GM18870 (cell line): ENCODE measurements around the gene SDK2.
"Not testable (repeated sequence)": the region's sequence is repeated elsewhere in the genome, so short reads cannot be mapped to it uniquely, and the experiment has no call there.

Experiments used
- ATAC-seq: cut with Tn5 transposase; IDR thresholded peaks from one replicate; pipeline ENCODE4 v1.9.1; 2021; ENCODE audit warnings: moderate library complexity; ENCODE audit not compliant: unreplicated experiment

Gene SDK2

DNA sequence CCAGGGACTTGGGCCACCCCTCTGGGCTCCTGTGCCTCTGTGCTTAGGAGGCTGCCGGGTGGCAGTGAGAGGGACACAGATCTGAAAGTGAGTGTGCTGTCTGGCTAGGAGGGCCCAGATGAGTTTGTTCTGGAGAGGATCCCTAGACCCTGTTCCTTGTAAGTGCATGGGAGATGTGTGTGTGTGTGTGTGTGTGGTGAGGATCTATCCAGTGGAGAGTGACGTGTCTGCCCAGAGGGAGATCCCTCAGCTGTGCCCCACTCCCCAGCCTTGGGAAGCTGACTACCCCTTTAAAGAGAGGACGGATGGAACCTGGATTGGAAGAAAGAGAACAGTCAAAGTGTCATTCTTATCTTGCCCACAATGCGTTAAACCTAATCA is 306.9 kb downstream of the SDK2 start:
- ATAC-seq: no peak

DNA sequence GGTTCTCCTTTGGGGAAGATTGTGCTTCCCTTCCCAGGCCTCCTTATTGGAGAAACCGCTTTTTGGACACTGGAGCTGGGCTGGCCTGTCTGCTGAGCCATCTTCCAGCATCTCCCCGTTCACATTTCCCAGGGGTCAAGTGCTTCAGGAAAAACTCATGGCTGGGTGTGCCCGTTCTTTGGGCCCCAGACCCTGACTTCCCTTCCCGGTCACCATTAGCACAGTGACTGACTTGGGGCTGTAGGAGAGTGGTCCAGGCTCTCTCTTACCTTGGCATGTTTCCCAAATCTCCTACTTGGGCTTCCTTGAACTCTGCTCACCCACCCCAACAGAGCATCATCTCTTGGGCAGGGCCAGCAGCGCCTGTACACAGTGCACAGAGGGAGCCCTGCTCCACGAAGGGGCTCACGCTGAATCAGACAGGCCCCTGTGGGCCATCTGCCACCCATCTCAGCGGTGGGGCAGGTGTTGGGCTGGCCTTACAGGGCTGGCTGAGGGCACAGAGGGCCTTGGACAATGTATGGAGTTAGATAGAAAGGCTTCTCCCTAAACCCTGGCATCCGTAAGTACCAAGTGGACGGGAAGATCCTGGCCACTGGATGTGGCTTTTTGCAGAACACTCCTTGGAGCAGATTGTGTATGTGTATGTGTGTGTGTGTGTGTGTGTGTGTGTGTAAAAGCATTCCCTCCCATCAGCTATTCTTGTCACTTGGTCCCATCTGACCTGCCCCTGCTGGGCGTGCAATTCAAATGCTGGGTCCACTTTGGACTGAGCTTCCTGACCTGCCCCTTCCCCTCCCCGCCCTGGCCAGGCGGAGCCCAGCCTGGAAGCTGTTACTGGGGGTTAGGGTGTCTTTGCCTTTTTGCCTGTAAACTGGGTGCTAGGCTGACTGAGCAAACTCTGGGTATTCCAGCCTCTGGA is 307.6 kb downstream of the SDK2 start:
- no peak for ATAC-seq

DNA sequence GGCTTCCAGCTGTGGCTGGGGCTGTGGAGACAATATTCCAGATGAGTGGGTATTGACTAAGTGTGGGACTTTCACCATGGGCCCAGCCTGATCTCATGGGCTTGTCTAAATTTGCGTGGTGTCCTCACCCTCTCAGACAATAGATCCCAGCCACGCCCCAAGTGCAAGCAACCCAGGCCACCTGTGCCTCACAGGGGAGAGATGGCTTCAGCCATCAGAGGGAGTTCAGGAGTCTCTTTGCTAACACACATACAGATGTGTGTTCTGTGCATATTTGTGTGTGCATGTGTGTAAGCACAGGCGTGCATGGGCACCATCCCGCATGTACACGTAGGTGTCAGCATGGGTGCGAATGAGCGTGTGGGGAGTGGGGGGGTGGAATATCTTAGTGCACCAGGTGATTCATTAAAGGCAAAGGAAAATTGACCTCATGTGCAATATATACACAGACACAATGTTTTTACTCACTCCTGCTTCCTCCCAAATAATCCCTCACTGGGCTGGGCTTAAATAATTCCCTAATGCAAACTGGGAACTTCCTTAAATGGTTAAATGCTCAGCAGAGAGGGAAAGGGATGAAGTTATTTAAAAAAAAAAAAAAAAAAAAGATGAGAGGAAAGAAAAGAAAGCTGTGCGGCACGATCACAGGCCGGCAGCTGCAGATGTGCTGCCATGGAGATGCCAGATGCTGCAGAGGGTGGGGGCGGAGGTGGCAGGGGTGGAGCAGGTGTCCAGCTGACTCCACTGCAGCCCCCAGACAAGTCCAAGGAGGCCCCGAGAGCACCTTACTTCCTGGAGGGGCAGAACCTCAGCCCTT is 308.4 kb downstream of the SDK2 start:
- ATAC-seq: no peak

DNA sequence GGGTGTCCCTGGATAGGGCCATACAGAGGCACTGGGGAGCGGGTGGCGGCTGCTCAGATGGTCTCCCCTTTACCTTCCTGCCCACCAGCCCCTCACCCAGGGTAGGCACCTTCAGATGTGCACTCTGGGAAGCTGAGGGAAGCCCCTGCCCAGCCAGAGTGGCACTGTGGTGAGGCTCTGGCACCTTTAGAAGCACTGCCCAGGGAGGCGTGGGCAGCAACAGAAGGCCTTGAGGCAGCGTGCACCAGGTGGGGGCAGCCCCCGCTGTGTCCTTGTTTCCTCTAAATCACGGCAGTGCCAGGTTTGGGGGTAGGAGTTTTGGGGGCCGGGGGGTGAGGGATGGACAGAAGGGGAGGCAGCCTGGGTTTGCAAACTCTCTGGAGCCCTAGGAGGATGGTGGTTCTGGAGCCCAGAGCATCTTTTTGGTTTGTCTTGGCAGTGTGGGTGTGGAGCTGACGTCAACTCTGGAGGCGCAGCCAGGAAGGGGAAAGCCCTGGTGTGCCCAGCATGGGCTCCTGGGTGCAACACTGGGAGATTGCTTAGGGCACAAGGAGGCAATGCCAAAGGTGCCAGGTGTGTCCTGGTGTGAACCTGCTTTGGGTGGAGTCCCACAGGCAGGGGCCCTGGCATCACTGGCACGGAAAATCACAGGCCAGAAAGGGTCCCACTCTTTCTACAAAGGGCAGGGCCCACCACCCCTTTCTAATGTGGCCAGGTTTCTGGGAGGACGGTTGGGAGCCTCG is 309.3 kb downstream of the SDK2 start:
- ATAC-seq: no peak

- not testable (repeated sequence) for ATAC-seq
These were observed 310.8 kb downstream of the SDK2 start for GRCh38 chr17:73333445-73333844.

- no peak for ATAC-seq
These were observed 313.2 kb downstream of the SDK2 start for GRCh38 chr17:73331060-73331459.

DNA sequence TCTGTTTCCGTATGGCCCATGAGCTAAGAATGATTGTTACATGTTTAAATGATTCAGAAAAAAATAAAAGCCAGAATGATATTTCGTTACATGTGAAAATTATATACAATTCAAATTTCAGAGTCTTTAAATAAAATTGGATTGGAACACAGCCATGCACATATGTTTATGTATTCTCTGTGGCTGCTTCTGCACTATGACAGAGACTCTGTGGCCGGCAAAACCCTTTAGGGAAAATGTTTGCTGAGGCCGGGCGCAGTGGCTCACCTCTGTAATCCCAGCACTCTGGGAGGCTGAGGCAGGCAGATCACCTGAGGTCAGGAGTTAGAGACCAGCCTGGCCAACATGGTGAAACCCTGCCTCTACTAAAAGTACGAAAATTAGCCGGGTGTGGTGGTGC is 316.6 kb downstream of the SDK2 start:
- ATAC-seq: no peak

DNA sequence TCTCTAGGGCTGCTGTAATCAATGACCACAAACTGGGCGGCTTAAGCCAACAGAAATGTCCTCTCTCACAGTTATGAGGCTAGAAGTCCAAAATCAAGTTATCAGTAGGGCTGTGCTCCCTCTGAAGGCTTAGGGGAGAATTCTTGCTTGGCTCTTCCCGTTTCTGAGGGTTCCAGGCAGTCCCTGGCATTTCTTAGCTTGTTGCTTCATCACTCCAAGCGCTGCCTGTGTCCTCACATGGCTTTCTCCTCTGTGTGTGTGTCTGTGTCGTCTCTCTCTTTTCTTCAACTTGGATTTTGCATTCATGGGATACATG is 318.8 kb downstream of the SDK2 start:
- ATAC-seq: no peak

GRCh38 chr17:73324711-73325526 is 319.3 kb downstream of the SDK2 start:
- no peak for ATAC-seq

DNA sequence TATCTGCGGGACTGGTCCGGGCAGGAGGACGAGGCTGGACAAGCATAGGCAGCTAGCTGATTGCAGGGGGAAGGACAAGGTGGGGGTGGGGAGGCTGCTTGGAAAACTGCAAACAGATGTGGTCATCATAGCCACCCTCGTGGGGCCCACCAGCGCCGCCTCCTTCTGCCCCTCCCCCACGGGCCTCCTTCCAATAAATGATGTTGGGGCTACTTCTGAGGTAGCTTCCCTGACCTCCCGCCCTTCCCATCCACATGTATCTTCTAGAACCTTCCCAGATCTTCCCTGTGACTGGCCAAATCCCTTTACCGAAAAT is 320.1 kb downstream of the SDK2 start:
- ATAC-seq: no peak

DNA sequence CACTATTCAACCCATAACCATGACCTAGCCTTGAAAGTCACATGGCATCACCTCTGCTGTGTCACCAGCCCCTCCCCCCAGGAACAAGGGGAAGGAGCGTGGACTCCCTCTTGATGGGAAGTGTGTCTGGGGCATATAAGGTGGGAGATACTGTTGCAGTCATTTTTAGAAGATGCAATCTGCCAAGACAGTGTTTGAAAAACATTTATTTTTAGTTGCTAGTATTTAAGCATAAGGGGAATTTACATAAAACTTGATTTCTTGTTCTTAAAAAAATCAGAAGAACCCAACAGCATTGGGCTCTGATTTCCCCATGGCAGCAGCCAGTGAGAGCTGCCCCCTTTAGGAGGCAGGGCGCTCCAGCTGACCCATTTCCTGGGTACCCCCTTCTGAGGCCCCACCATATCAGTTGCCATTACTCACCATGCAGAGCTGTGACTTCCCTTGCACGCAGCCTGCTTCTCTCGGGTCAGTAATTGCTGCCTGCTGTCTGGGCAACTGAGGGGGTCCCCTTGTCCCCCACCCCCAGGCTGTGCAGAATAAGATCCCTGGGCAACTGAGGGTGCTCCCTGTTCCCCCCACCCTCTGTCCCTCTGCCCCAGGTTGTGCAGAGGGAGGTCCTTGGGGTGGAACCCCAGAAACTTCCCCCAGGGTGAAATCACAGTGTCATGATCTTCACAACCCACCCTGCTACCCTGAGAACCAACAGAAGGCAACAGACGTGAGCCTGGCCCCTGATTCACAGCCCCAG is 320.7 kb downstream of the SDK2 start:
- no peak for ATAC-seq

DNA sequence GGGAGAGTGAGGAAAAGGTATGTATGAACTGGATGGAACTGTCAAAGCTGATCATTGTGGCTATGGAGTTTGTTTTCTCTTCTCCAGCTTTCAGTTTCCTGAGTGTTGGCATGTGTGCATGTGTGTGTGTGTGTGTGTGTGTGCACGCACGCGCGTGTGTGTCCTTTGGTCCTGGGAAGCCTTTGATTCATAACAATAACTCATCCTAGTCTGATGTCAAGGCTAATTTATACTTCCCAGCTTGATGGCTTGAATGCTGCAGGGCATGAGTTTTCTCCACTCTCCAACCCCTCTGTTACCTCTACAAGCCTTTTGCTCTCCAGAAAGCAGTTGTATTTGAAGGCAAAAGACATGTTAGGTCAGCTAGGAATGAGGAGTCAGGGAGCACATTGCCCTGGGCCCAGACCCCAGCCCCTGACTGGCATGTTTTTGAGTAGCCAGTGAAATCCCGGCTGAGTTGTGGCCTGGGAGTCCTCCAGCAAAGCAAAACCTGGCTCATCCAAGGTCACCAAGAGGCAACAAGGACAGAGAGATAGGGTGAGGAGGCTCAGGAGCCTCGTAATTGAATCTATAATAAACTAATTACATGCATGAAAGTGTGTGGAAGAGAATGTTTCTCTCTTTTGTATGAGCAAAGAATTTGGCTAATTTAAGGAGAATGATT is 323.5 kb downstream of the SDK2 start:
- no peak for ATAC-seq

DNA sequence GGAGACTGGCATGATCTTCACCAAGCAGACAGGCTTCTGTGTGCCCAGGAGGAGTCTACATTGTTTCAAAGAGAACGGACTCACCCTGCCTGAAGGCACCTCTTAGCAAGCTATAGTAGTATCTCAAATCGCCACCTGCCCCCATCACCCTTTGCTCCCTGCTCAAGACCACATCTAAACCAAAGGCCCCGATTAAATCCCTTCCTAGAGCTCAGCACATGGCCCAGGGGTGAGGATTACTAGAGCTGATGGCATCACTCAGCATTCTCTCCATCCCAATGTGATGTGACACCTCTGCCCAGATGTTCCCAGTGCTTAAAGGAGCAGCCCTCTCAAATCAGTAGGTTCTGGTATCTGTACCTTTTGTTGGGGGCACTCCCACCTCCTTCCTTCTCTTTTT is 324.5 kb downstream of the SDK2 start:
- no peak for ATAC-seq

- ATAC-seq: no peak
These were observed 325.4 kb downstream of the SDK2 start for GRCh38 chr17:73318836-73319235.

DNA sequence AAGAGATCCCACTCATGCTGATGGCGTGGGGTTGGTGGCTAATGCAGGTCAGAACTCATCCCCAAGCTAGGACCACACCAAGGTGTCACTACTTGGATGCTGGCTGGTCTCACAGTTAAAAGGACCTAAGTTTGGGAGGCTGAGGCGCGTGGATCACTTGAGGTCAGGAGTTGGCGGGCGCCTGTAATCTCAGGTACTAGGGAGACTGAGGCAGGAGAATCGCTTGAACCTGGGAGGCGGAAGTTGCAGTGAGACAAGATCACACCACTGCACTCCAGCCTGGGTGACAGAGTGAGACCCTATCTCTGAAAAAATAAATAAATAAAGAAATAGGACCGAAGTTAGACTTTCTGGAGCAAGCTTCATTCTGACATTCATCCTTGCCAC is 325.8 kb downstream of the SDK2 start:
- no peak for ATAC-seq

- no peak for ATAC-seq
These were observed 326.5 kb downstream of the SDK2 start for GRCh38 chr17:73317513-73318426.

DNA sequence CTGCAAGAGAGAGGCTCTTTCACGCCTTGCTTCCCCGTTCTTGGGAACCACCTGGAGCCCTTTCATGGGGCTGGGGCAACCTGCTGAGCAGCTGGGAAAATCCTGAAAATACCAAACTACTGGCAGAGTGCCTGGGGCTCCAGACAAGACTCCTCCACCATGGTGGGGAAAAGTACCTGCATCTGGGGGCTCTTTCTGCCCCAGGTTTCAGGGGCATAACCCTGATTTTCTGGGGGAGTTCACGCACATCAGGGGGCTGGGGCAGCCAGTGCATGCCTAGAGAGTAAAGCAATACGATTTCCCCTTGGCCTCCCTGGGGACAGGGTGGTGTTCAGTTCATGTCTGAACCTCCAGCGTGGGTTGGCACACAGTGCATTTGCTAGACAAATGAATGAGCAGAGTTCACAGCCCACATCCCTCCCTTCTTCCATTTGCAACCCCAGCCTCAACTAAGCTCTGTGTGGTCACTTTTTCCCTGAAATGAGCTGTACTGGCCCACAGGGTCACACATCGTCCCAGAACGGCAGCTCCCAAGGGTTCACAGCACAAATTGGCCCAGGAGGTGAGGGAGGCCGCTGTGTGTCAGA is 327.2 kb downstream of the SDK2 start:
- ATAC-seq: peak; percentile 50

GRCh38 chr17:73315471-73315870 is 328.8 kb downstream of the SDK2 start:
- ATAC-seq: no peak
